Measurements from ENCODE around the gene ZNF219.

Gene ZNF219

GRCh38 chr14:21105095-21105494 is 6.6 kb upstream of the ZNF219 start:
- H2BK120ac ChIP-seq (ENCODE audit: insufficient read depth, low read length, poor library complexity), result no peak overlapping the region
- H2BK5ac ChIP-seq (ENCODE audit: low read depth, low read length, poor library complexity), result no peak overlapping the region
- H2BK12ac ChIP-seq (ENCODE audit: low read length), result no peak overlapping the region
- no peak overlapping the region for H4K8ac ChIP-seq (ENCODE audit: low read depth, low read length)
- no peak overlapping the region for H2AK5ac ChIP-seq (ENCODE audit: low read length)
- no peaks in the 10 kb centered on the region for H3K36me3 ChIP-seq (ENCODE audit: control insufficient read depth in 1 of 2, insufficient read depth in 2 of 2, low read length in 2 of 2)
- H3K4ac ChIP-seq (ENCODE audit: low read depth, low read length), result no peak overlapping the region
- no peak overlapping the region for H3K23ac ChIP-seq (ENCODE audit: low read length)
- no peak overlapping the region for H3K27ac ChIP-seq (ENCODE audit: low read depth, low read length)
- WGBS (ENCODE audit: extremely low coverage, insufficient coverage, insufficient read length), result no CpG with 5 or more reads among the region's 8 CpGs
- peaks cover 9 to 18% of the 10 kb centered on the region in 2 experiments for H3K4me1 ChIP-seq (ENCODE audit: control insufficient read depth in 1 of 2, insufficient read depth in 2 of 2, low read length in 2 of 2)
- H3K9me3 ChIP-seq (ENCODE audit: insufficient read depth, low read depth, low read length), result peaks cover 2% of the 10 kb centered on the region
- no peak overlapping the region for H3K9ac ChIP-seq (ENCODE audit: low read length)
- no peak overlapping the region for H2AFZ ChIP-seq (ENCODE audit: insufficient read depth, low read length, poor library complexity)
- H3K79me2 ChIP-seq (ENCODE audit: control insufficient read depth, insufficient read depth, low read length, poor library complexity), result peaks cover 6% of the 10 kb centered on the region
- H3K18ac ChIP-seq (ENCODE audit: low read length), result no peak overlapping the region
- H4K91ac ChIP-seq (ENCODE audit: low read depth, low read length), result no peak overlapping the region
- no peaks in the 10 kb centered on the region for H3K27me3 ChIP-seq (ENCODE audit: insufficient read depth, low read length)
- no peak overlapping the region for H3K4me3 ChIP-seq (ENCODE audit: low read depth, low read length)
- no peak overlapping the region for H4K12ac ChIP-seq (ENCODE audit: low read depth, low read length)
- H3K4me2 ChIP-seq (ENCODE audit: low read length), result no peak overlapping the region
- no peak overlapping the region for H3K14ac ChIP-seq (ENCODE audit: low read length)
- no peak for DNase-seq
- peaks cover 11% of the 10 kb centered on the region for H3K79me1 ChIP-seq (ENCODE audit: low read length)

GRCh38 chr14:21104448-21105060 is 6.1 kb upstream of the ZNF219 start:
- H3K23ac ChIP-seq (ENCODE audit: low read length), result no peak overlapping the region
- H4K8ac ChIP-seq (ENCODE audit: low read depth, low read length), result peak overlapping the region; percentile 100
- peak overlapping the region; percentile 46 for H2BK12ac ChIP-seq (ENCODE audit: low read length)
- peak overlapping the region; percentile 78 for H3K9ac ChIP-seq (ENCODE audit: low read length)
- H4K12ac ChIP-seq (ENCODE audit: low read depth, low read length), result peak overlapping the region; percentile 96
- H3K4me3 ChIP-seq (ENCODE audit: low read depth, low read length), result peak overlapping the region; percentile 81
- H2AK5ac ChIP-seq (ENCODE audit: low read length), result no peak overlapping the region
- peak overlapping the region; percentile 60 for H3K4ac ChIP-seq (ENCODE audit: low read depth, low read length)
- H2BK5ac ChIP-seq (ENCODE audit: low read depth, low read length, poor library complexity), result peak overlapping the region; percentile 100
- no peaks in the 10 kb centered on the region for H3K27me3 ChIP-seq (ENCODE audit: insufficient read depth, low read length)
- peaks cover 2% of the 10 kb centered on the region for H3K9me3 ChIP-seq (ENCODE audit: insufficient read depth, low read depth, low read length)
- peaks cover 11% of the 10 kb centered on the region for H3K79me1 ChIP-seq (ENCODE audit: low read length)
- H3K4me2 ChIP-seq (ENCODE audit: low read length), result peak overlapping the region; percentile 71
- peak overlapping the region; percentile 98 for H3K14ac ChIP-seq (ENCODE audit: low read length)
- H3K18ac ChIP-seq (ENCODE audit: low read length), result peak overlapping the region; percentile 95
- WGBS (ENCODE audit: extremely low coverage, insufficient coverage, insufficient read length), result no CpG with 5 or more reads among the region's 8 CpGs
- H3K4me1 ChIP-seq (ENCODE audit: control insufficient read depth in 1 of 2, insufficient read depth in 2 of 2, low read length in 2 of 2), result peaks cover 9 to 18% of the 10 kb centered on the region in 2 experiments
- H3K79me2 ChIP-seq (ENCODE audit: control insufficient read depth, insufficient read depth, low read length, poor library complexity), result peaks cover 6% of the 10 kb centered on the region
- H4K91ac ChIP-seq (ENCODE audit: low read depth, low read length), result peak overlapping the region; percentile 88
- peak overlapping the region; percentile 99 for H2BK120ac ChIP-seq (ENCODE audit: insufficient read depth, low read length, poor library complexity)
- no peaks in the 10 kb centered on the region for H3K36me3 ChIP-seq (ENCODE audit: control insufficient read depth in 1 of 2, insufficient read depth in 2 of 2, low read length in 2 of 2)
- H3K27ac ChIP-seq (ENCODE audit: low read depth, low read length), result peak overlapping the region; percentile 97
- peak; percentile 65 to 78 for DNase-seq
- H2AFZ ChIP-seq (ENCODE audit: insufficient read depth, low read length, poor library complexity), result peak overlapping the region; percentile 96

GRCh38 chr14:21103710-21104447 is 5.4 kb upstream of the ZNF219 start:
- peak overlapping the region; percentile 81 for H3K4me3 ChIP-seq (ENCODE audit: low read depth, low read length)
- H3K27ac ChIP-seq (ENCODE audit: low read depth, low read length), result peak overlapping the region; percentile 97
- DNase-seq, result peak; percentile 96 to 97
- peak overlapping the region; percentile 66 for H2AK5ac ChIP-seq (ENCODE audit: low read length)
- no peak overlapping the region for H3K23ac ChIP-seq (ENCODE audit: low read length)
- peak overlapping the region; percentile 99 for H2BK120ac ChIP-seq (ENCODE audit: insufficient read depth, low read length, poor library complexity)
- H3K4ac ChIP-seq (ENCODE audit: low read depth, low read length), result peak overlapping the region; percentile 68
- peak overlapping the region; percentile 98 for H3K9ac ChIP-seq (ENCODE audit: low read length)
- WGBS (ENCODE audit: extremely low coverage, insufficient coverage, insufficient read length), result no CpG with 5 or more reads among the region's 62 CpGs
- peak overlapping the region; percentile 99 for H3K18ac ChIP-seq (ENCODE audit: low read length)
- H3K4me2 ChIP-seq (ENCODE audit: low read length), result peak overlapping the region; percentile 71
- H3K79me1 ChIP-seq (ENCODE audit: low read length), result peaks cover 11% of the 10 kb centered on the region
- no peaks in the 10 kb centered on the region for H3K27me3 ChIP-seq (ENCODE audit: insufficient read depth, low read length)
- peak overlapping the region; percentile 99 for H3K14ac ChIP-seq (ENCODE audit: low read length)
- peak overlapping the region; percentile 96 for H4K12ac ChIP-seq (ENCODE audit: low read depth, low read length)
- H2BK12ac ChIP-seq (ENCODE audit: low read length), result peak overlapping the region; percentile 94
- H3K4me1 ChIP-seq (ENCODE audit: control insufficient read depth in 1 of 2, insufficient read depth in 2 of 2, low read length in 2 of 2), result peaks cover 9 to 23% of the 10 kb centered on the region in 2 experiments
- H2AFZ ChIP-seq (ENCODE audit: insufficient read depth, low read length, poor library complexity), result peak overlapping the region; percentile 96
- H3K36me3 ChIP-seq (ENCODE audit: control insufficient read depth in 1 of 2, insufficient read depth in 2 of 2, low read length in 2 of 2), result no peaks in the 10 kb centered on the region
- H3K79me2 ChIP-seq (ENCODE audit: control insufficient read depth, insufficient read depth, low read length, poor library complexity), result peaks cover 6% of the 10 kb centered on the region
- peak overlapping the region; percentile 100 for H2BK5ac ChIP-seq (ENCODE audit: low read depth, low read length, poor library complexity)
- H3K9me3 ChIP-seq (ENCODE audit: insufficient read depth, low read depth, low read length), result peaks cover 2% of the 10 kb centered on the region
- peak overlapping the region; percentile 100 for H4K91ac ChIP-seq (ENCODE audit: low read depth, low read length)
- H4K8ac ChIP-seq (ENCODE audit: low read depth, low read length), result peak overlapping the region; percentile 100

- DNase-seq, result no peak
- Histone ChIP-seq H3K4me3 (ENCODE audit: low read depth, low read length) (peak overlapping the region; percentile 58), H3K4ac (ENCODE audit: low read depth, low read length) (no peak overlapping the region), H3K14ac (ENCODE audit: low read length) (peak overlapping the region; percentile 50), H2AFZ (ENCODE audit: insufficient read depth, low read length, poor library complexity) (peak overlapping the region; percentile 71), H3K4me2 (ENCODE audit: low read length) (peak overlapping the region; percentile 71), H2BK5ac (ENCODE audit: low read depth, low read length, poor library complexity) (no peak overlapping the region), H4K8ac (ENCODE audit: low read depth, low read length) (peak overlapping the region; percentile 83), H3K27ac (ENCODE audit: low read depth, low read length) (no peak overlapping the region), H3K79me1 (ENCODE audit: low read length) (peaks cover 11% of the 10 kb centered on the region), H2BK12ac (ENCODE audit: low read length) (peak overlapping the region; percentile 54), H3K18ac (ENCODE audit: low read length) (peak overlapping the region; percentile 17), H4K12ac (ENCODE audit: low read depth, low read length) (peak overlapping the region; percentile 59), H2BK120ac (ENCODE audit: insufficient read depth, low read length, poor library complexity) (peak overlapping the region; percentile 37), H3K27me3 (ENCODE audit: insufficient read depth, low read length) (no peaks in the 10 kb centered on the region), H3K36me3 (ENCODE audit: control insufficient read depth in 1 of 2, insufficient read depth in 2 of 2, low read length in 2 of 2) (no peaks in the 10 kb centered on the region), H2AK5ac (ENCODE audit: low read length) (no peak overlapping the region), H3K9ac (ENCODE audit: low read length) (no peak overlapping the region), H4K91ac (ENCODE audit: low read depth, low read length) (peak overlapping the region; percentile 48), H3K9me3 (ENCODE audit: insufficient read depth, low read depth, low read length) (peaks cover 2% of the 10 kb centered on the region), H3K4me1 (ENCODE audit: control insufficient read depth in 1 of 2, insufficient read depth in 2 of 2, low read length in 2 of 2) (peaks cover 9 to 23% of the 10 kb centered on the region in 2 experiments), H3K79me2 (ENCODE audit: control insufficient read depth, insufficient read depth, low read length, poor library complexity) (peaks cover 6% of the 10 kb centered on the region), H3K23ac (ENCODE audit: low read length) (no peak overlapping the region)
- WGBS (ENCODE audit: extremely low coverage, insufficient coverage, insufficient read length), result no CpG with 5 or more reads among the region's 9 CpGs
These were observed 4.9 kb upstream of the ZNF219 start for GRCh38 chr14:21103411-21103709.

Data from trophoblast cell (in vitro differentiated cells and primary cell).